ENCODE measurements around the gene TMEM163. TPM values are rescaled to one million over a fixed set of nuclear protein-coding genes. Genes with fewer than 3 reads are reported as not detected.

Gene TMEM163
- total RNA-seq, 1 experiment from 2014 or later = 0.04 TPM

- no peak for DNase-seq
- Histone ChIP-seq H3K36me3 (no peaks in the 10 kb centered on the region), H3K27me3 (no peaks in the 10 kb centered on the region)
Measured at GRCh38 chr2:134647607-134648256, 71.1 kb downstream of the TMEM163 start.

GRCh38 chr2:134642938-134643337, 75.9 kb downstream of the TMEM163 start:
- no peak overlapping the region for H3K27ac ChIP-seq
- H3K4me1 ChIP-seq = no peaks in the 10 kb centered on the region
- 0 out of 2 replicates have a peak, but pooled peaks cover 7% of the 10 kb centered on the region for H3K27me3 ChIP-seq
- H3K9me3 ChIP-seq (replicated peaks) = 0 out of 2 replicates have a peak, but pooled peaks cover 3% of the 10 kb centered on the region
- no peaks in the 10 kb centered on the region for H3K36me3 ChIP-seq
- H3K4me3 ChIP-seq = no peak overlapping the region
- no peak for DNase-seq

More at GRCh38 chr2:134647607-134648256, 71.1 kb downstream of the TMEM163 start:
- Histone ChIP-seq H3K27ac (no peak overlapping the region), H3K4me1 (no peaks in the 10 kb centered on the region), H3K9me3 (replicated peaks) (0 out of 2 replicates have a peak, but pooled peaks cover 3% of the 10 kb centered on the region), H3K4me3 (no peak overlapping the region)

- 0 out of 2 replicates have a peak, but pooled peaks cover 3% of the 10 kb centered on the region for H3K9me3 ChIP-seq (replicated peaks)
- H3K4me3 ChIP-seq = no peak overlapping the region
- H3K27me3 ChIP-seq = 0 out of 2 replicates have a peak, but pooled peaks cover 7% of the 10 kb centered on the region
- no peak overlapping the region for H3K27ac ChIP-seq
- no peaks in the 10 kb centered on the region for H3K36me3 ChIP-seq
- no peaks in the 10 kb centered on the region for H3K4me1 ChIP-seq
- no peak for DNase-seq
Measured at GRCh38 chr2:134640494-134640893, 78.3 kb downstream of the TMEM163 start.

GRCh38 chr2:134639265-134639664, 79.5 kb downstream of the TMEM163 start:
- Histone ChIP-seq H3K27ac (no peak overlapping the region), H3K36me3 (no peaks in the 10 kb centered on the region), H3K4me3 (no peak overlapping the region), H3K27me3 (0 out of 2 replicates have a peak, but pooled peaks cover 7% of the 10 kb centered on the region), H3K9me3 (replicated peaks) (0 out of 2 replicates have a peak, but pooled peaks cover under 1% of the 10 kb centered on the region), H3K4me1 (no peaks in the 10 kb centered on the region)
- DNase-seq = no peak

GRCh38 chr2:134636714-134637113, 82.1 kb downstream of the TMEM163 start:
- Histone ChIP-seq H3K4me3 (no peak overlapping the region), H3K4me1 (no peaks in the 10 kb centered on the region), H3K9me3 (replicated peaks) (no peaks in the 10 kb centered on the region), H3K27ac (no peak overlapping the region), H3K36me3 (no peaks in the 10 kb centered on the region), H3K27me3 (0 out of 2 replicates have a peak, but pooled peaks cover 7% of the 10 kb centered on the region)
- DNase-seq = no peak

GRCh38 chr2:134634054-134634753, 84.6 kb downstream of the TMEM163 start:
- no peaks in the 10 kb centered on the region for H3K4me1 ChIP-seq
- DNase-seq = no peak
- H3K4me3 ChIP-seq = no peak overlapping the region
- H3K27ac ChIP-seq = no peak overlapping the region
- H3K36me3 ChIP-seq = no peaks in the 10 kb centered on the region
- 0 out of 2 replicates have a peak, but pooled peaks cover 7% of the 10 kb centered on the region for H3K27me3 ChIP-seq
- no peaks in the 10 kb centered on the region for H3K9me3 ChIP-seq (replicated peaks)

- H3K27ac ChIP-seq = no peak overlapping the region
- H3K36me3 ChIP-seq = no peaks in the 10 kb centered on the region
- no peaks in the 10 kb centered on the region for H3K4me1 ChIP-seq
- DNase-seq = no peak
- no peak overlapping the region for H3K4me3 ChIP-seq
- no peaks in the 10 kb centered on the region for H3K27me3 ChIP-seq
- H3K9me3 ChIP-seq (replicated peaks) = no peaks in the 10 kb centered on the region
Measured at GRCh38 chr2:134630504-134631159, 88.2 kb downstream of the TMEM163 start.

- Histone ChIP-seq H3K4me1 (no peaks in the 10 kb centered on the region), H3K27me3 (no peaks in the 10 kb centered on the region), H3K36me3 (no peaks in the 10 kb centered on the region), H3K27ac (no peak overlapping the region), H3K4me3 (no peak overlapping the region), H3K9me3 (replicated peaks) (no peaks in the 10 kb centered on the region)
- DNase-seq = peak; percentile 26 to 62
Measured at GRCh38 chr2:134628453-134628852, 90.3 kb downstream of the TMEM163 start.

- H3K27me3 ChIP-seq = no peaks in the 10 kb centered on the region
- no peaks in the 10 kb centered on the region for H3K9me3 ChIP-seq (replicated peaks)
- DNase-seq = no peak
- H3K4me1 ChIP-seq = no peaks in the 10 kb centered on the region
- no peak overlapping the region for H3K4me3 ChIP-seq
- no peaks in the 10 kb centered on the region for H3K36me3 ChIP-seq
- no peak overlapping the region for H3K27ac ChIP-seq
Measured at GRCh38 chr2:134626781-134627180, 92.0 kb downstream of the TMEM163 start.

- DNase-seq = no peak
- no peaks in the 10 kb centered on the region for H3K9me3 ChIP-seq (replicated peaks)
- no peaks in the 10 kb centered on the region for H3K36me3 ChIP-seq
- H3K27me3 ChIP-seq = no peaks in the 10 kb centered on the region
- H3K4me1 ChIP-seq = no peaks in the 10 kb centered on the region
- no peak overlapping the region for H3K27ac ChIP-seq
- H3K4me3 ChIP-seq = no peak overlapping the region
Measured at GRCh38 chr2:134625311-134625710, 93.5 kb downstream of the TMEM163 start.

- H3K27me3 ChIP-seq = no peaks in the 10 kb centered on the region
- H3K36me3 ChIP-seq = no peaks in the 10 kb centered on the region
- DNase-seq = no peak
- no peaks in the 10 kb centered on the region for H3K9me3 ChIP-seq (replicated peaks)
- no peaks in the 10 kb centered on the region for H3K4me1 ChIP-seq
- no peak overlapping the region for H3K4me3 ChIP-seq
- H3K27ac ChIP-seq = no peak overlapping the region
Measured at GRCh38 chr2:134623796-134624195, 95.0 kb downstream of the TMEM163 start.

- Histone ChIP-seq H3K36me3 (no peaks in the 10 kb centered on the region), H3K4me3 (no peak overlapping the region), H3K4me1 (no peaks in the 10 kb centered on the region), H3K9me3 (replicated peaks) (no peaks in the 10 kb centered on the region), H3K27me3 (no peaks in the 10 kb centered on the region), H3K27ac (no peak overlapping the region)
- DNase-seq = no peak
Measured at GRCh38 chr2:134623046-134623445, 95.8 kb downstream of the TMEM163 start.

- H3K4me1 ChIP-seq = no peaks in the 10 kb centered on the region
- no peak for DNase-seq
- H3K27ac ChIP-seq = no peak overlapping the region
- H3K4me3 ChIP-seq = no peak overlapping the region
- H3K9me3 ChIP-seq (replicated peaks) = no peaks in the 10 kb centered on the region
- no peaks in the 10 kb centered on the region for H3K36me3 ChIP-seq
- H3K27me3 ChIP-seq = no peaks in the 10 kb centered on the region
Measured at GRCh38 chr2:134621939-134622705, 96.7 kb downstream of the TMEM163 start.

- DNase-seq = no peak
- H3K9me3 ChIP-seq (replicated peaks) = no peaks in the 10 kb centered on the region
- H3K27me3 ChIP-seq = no peaks in the 10 kb centered on the region
- H3K27ac ChIP-seq = no peak overlapping the region
- H3K4me3 ChIP-seq = no peak overlapping the region
- H3K4me1 ChIP-seq = no peaks in the 10 kb centered on the region
- no peaks in the 10 kb centered on the region for H3K36me3 ChIP-seq
Measured at GRCh38 chr2:134619250-134619649, 99.5 kb downstream of the TMEM163 start.
